ENCODE measurements around the gene FNDC5.

DNA sequence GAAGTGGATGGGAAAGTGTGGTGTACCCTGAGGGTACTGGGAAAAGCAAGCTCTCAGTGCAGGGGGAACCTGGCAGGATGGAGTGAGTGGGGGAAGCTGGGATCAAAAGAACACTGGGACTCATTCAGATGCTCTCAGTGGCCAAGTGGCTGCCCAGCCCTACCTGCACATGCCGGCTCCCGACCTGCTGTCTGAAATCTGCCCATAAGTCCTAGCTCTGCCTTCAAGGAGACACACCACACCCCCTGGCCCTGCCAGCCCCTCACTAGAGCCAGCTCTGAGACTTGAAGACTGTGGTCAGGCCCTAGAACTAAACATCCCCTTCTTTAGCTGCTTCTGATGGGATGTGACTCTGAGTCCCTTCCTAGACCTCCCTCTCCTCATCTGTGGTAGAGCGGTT, 28.2 kb upstream of the FNDC5 start:
- TF ChIP-seq POLR2AphosphoS2 (IDR thresholded peaks at IDR 0.05; ENCODE audit: low read depth, low read length) (no peak), POLR2AphosphoS5 (IDR thresholded peaks at IDR 0.05; ENCODE audit: low read length) (no peak), EZH2 (IDR thresholded peaks at IDR 0.05; ENCODE audit: borderline replicate concordance, control insufficient read depth, low read depth, low read length) (no peak), NFIC (IDR thresholded peaks at IDR 0.05; ENCODE audit: low read depth, low read length) (no peak), MYC (IDR thresholded peaks at IDR 0.05; ENCODE audit: insufficient read depth, insufficient read length, insufficient replicate concordance, low read length, severe bottlenecking) (no peak), SRF (IDR thresholded peaks at IDR 0.05; ENCODE audit: low read depth in 2 of 2, low read length in 2 of 2) (no peak)
- TF ChIP-seq, protein P1, sequence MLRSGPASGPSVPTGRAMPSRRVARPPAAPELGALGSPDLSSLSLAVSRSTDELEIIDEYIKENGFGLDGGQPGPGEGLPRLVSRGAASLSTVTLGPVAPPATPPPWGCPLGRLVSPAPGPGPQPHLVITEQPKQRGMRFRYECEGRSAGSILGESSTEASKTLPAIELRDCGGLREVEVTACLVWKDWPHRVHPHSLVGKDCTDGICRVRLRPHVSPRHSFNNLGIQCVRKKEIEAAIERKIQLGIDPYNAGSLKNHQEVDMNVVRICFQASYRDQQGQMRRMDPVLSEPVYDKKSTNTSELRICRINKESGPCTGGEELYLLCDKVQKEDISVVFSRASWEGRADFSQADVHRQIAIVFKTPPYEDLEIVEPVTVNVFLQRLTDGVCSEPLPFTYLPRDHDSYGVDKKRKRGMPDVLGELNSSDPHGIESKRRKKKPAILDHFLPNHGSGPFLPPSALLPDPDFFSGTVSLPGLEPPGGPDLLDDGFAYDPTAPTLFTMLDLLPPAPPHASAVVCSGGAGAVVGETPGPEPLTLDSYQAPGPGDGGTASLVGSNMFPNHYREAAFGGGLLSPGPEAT (IDR thresholded peaks at IDR 0.05; ENCODE audit: low read depth), result no peak
- TF ChIP-seq, protein P2, sequence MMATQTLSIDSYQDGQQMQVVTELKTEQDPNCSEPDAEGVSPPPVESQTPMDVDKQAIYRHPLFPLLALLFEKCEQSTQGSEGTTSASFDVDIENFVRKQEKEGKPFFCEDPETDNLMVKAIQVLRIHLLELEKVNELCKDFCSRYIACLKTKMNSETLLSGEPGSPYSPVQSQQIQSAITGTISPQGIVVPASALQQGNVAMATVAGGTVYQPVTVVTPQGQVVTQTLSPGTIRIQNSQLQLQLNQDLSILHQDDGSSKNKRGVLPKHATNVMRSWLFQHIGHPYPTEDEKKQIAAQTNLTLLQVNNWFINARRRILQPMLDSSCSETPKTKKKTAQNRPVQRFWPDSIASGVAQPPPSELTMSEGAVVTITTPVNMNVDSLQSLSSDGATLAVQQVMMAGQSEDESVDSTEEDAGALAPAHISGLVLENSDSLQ (IDR thresholded peaks at IDR 0.05), result no peak
- TF ChIP-seq, protein P3, sequence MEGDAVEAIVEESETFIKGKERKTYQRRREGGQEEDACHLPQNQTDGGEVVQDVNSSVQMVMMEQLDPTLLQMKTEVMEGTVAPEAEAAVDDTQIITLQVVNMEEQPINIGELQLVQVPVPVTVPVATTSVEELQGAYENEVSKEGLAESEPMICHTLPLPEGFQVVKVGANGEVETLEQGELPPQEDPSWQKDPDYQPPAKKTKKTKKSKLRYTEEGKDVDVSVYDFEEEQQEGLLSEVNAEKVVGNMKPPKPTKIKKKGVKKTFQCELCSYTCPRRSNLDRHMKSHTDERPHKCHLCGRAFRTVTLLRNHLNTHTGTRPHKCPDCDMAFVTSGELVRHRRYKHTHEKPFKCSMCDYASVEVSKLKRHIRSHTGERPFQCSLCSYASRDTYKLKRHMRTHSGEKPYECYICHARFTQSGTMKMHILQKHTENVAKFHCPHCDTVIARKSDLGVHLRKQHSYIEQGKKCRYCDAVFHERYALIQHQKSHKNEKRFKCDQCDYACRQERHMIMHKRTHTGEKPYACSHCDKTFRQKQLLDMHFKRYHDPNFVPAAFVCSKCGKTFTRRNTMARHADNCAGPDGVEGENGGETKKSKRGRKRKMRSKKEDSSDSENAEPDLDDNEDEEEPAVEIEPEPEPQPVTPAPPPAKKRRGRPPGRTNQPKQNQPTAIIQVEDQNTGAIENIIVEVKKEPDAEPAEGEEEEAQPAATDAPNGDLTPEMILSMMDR (IDR thresholded peaks at IDR 0.05 in 2 of 3, conservative IDR thresholded peaks at IDR 0.05 in 1 of 3; ENCODE audit: control insufficient read depth in 2 of 3, extremely low read depth in 1 of 3, insufficient read depth in 1 of 3, low read depth in 3 of 3, low read length in 3 of 3), result no peak
- TF ChIP-seq, protein P4, sequence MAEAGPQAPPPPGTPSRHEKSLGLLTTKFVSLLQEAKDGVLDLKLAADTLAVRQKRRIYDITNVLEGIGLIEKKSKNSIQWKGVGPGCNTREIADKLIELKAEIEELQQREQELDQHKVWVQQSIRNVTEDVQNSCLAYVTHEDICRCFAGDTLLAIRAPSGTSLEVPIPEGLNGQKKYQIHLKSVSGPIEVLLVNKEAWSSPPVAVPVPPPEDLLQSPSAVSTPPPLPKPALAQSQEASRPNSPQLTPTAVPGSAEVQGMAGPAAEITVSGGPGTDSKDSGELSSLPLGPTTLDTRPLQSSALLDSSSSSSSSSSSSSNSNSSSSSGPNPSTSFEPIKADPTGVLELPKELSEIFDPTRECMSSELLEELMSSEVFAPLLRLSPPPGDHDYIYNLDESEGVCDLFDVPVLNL (IDR thresholded peaks at IDR 0.05; ENCODE audit: low read depth, low read length), result no peak

Measured in GM12878 (cell line).